GM12878 (cell line): Measurements from ENCODE around the gene ARL16. TPM values are rescaled to one million over a fixed set of nuclear protein-coding genes. Genes with fewer than 3 reads are reported as not detected.

Experiments used
- ATAC-seq: fragments of 200-7000 bp; cut with Tn5 transposase; 3 replicates; pipeline ENCODE4 v1.9.1; 2020; ENCODE audit warnings: mild to moderate bottlenecking, moderate library complexity
- BruUV-seq: library from RNA; stranded (reverse); fragments of 400-500 nt; replicated peaks from 2 replicates; lab custom pipeline; 2021; lab: Mats Ljungman, UMichigan
- CTCF ChIA-PET: fragments of 300-600 bp; sonication (Branson Sonifier 250); formaldehyde crosslinking; extraction: SDS; loops from one replicate; lab custom pipeline; 2021; ENCODE audit warnings: inconsistent platforms; lab: Yijun Ruan, JAX
- POLR2A ChIA-PET: fragments of 350-600 bp; formaldehyde crosslinking; extraction: SDS; loops from one replicate; lab custom pipeline; 2021; ENCODE audit warnings: inconsistent platforms; lab: Charles Lee
- RAD21 ChIA-PET: fragments of 300-600 bp; sonication (Branson Sonifier 250); formaldehyde crosslinking; loops from one replicate; lab custom pipeline; 2023; ENCODE audit warnings: antibody characterized with exemption; ENCODE audit not compliant: unreplicated experiment; lab: Charles Lee
- SMC1A ChIA-PET: fragments of 300-600 bp; sonication (Branson Sonifier 250); formaldehyde crosslinking; loops from one replicate; lab custom pipeline; 2023; ENCODE audit not compliant: unreplicated experiment, uncharacterized antibody; lab: Charles Lee
- DNase-seq: peaks from one replicate; pipeline ENCODE4 v3.0.0-alpha.2; 2011; ENCODE audit warnings: low read depth, low spot score
- FAIRE-seq: peaks from 3 replicates; lab custom pipeline; 2011; peaks lifted over from hg19 to GRCh38; lab: Jason Lieb, UNC
- H2AFZ ChIP-seq: 2 replicates; pipeline ENCODE4 v1.6.0; 2011; ENCODE audit warnings: low read depth, low read length, control low read depth; ENCODE audit not compliant: control insufficient read depth
- H3K27ac ChIP-seq: 2 replicates; pipeline ENCODE4 v1.5.1; 2011; ENCODE audit warnings: control low read depth; ENCODE audit not compliant: control insufficient read depth, insufficient read depth
- H3K27me3 ChIP-seq, 2 experiments: replicated peaks in 1 of 2; 2 replicates each; pipeline versions ENCODE4 v1.6.0 to v1.6.1; 2011; ENCODE audit warnings: low read length in 1 of 2; ENCODE audit not compliant: control insufficient read depth in 2 of 2, insufficient read depth in 2 of 2
- H3K36me3 ChIP-seq, 2 experiments: 2 replicates each; pipeline ENCODE4 v1.5.1; 2011; ENCODE audit warnings: low read length in 1 of 2; ENCODE audit not compliant: control insufficient read depth in 2 of 2, insufficient read depth in 2 of 2
- H3K4me1 ChIP-seq: 2 replicates; pipeline ENCODE4 v1.6.1; 2011; ENCODE audit warnings: mild to moderate bottlenecking, low read length, moderate library complexity, mixed read lengths; ENCODE audit not compliant: control insufficient read depth, insufficient read depth
- H3K4me2 ChIP-seq: 2 replicates; pipeline ENCODE4 v1.6.0; 2011; ENCODE audit warnings: control low read depth; ENCODE audit not compliant: control insufficient read depth, insufficient read depth
- H3K4me3 ChIP-seq: fragments of 200-600 bp; sonication (generic); 2 replicates; pipeline ENCODE4 v1.5.1; 2016
- H3K79me2 ChIP-seq: 2 replicates; pipeline ENCODE4 v1.6.0; 2011; ENCODE audit warnings: low read length; ENCODE audit not compliant: control insufficient read depth, insufficient read depth
- H3K9ac ChIP-seq: 2 replicates; pipeline ENCODE4 v1.8.0; 2011; ENCODE audit warnings: low read length, control low read depth, mixed read lengths; ENCODE audit not compliant: control insufficient read depth, insufficient read depth
- H3K9me3 ChIP-seq: replicated peaks from 3 replicates; pipeline ENCODE4 v1.5.1; 2011; ENCODE audit warnings: mild to moderate bottlenecking, low read length; ENCODE audit not compliant: control insufficient read depth, insufficient read depth
- H4K20me1 ChIP-seq: 2 replicates; pipeline ENCODE4 v1.6.0; 2011; ENCODE audit not compliant: control insufficient read depth, insufficient read depth
- BMI1 ChIP-seq: fragments of 450-650 bp; IDR thresholded peaks from 2 replicates; pipeline ENCODE4 v1.6.1; 2016; ENCODE audit warnings: mild to moderate bottlenecking, moderate library complexity, borderline replicate concordance
- CEBPZ ChIP-seq: fragments of 150-350 bp; IDR thresholded peaks from 2 replicates; pipeline ENCODE4 v1.6.1; 2016; ENCODE audit warnings: low read depth, low read length
- ESRRA ChIP-seq: IDR thresholded peaks from 2 replicates; pipeline ENCODE4 v1.6.1; 2012; ENCODE audit warnings: mild to moderate bottlenecking, low read length, improper control_type of control experiment
- FOS ChIP-seq: IDR thresholded peaks from 3 replicates; pipeline ENCODE4 v1.6.1; 2011; ENCODE audit warnings: borderline replicate concordance; ENCODE audit not compliant: insufficient read length; ENCODE audit errors: extremely low read depth
- FOXK2 ChIP-seq: fragments of 450-650 bp; IDR thresholded peaks from 2 replicates; pipeline ENCODE4 v1.6.1; 2017; ENCODE audit warnings: mild to moderate bottlenecking, moderate library complexity
- KDM1A ChIP-seq: fragments of 200-600 bp; sonication (generic); IDR thresholded peaks from 2 replicates; pipeline ENCODE4 v1.6.1; 2016; ENCODE audit warnings: borderline replicate concordance
- SIX5 ChIP-seq: IDR thresholded peaks from 2 replicates; pipeline ENCODE4 v1.6.1; 2011; ENCODE audit warnings: mild to moderate bottlenecking, low read depth, low read length, moderate library complexity; ENCODE audit not compliant: severe bottlenecking
- SKIL ChIP-seq: fragments of 450-650 bp; IDR thresholded peaks from 2 replicates; pipeline ENCODE4 v1.6.1; 2017; ENCODE audit warnings: mild to moderate bottlenecking, low read depth, inconsistent platforms; ENCODE audit not compliant: poor library complexity, severe bottlenecking
- STAT1 ChIP-seq: fragments of 450-650 bp; conservative IDR thresholded peaks from 2 replicates; pipeline ENCODE4 v1.6.1; 2014; ENCODE audit warnings: antibody characterized with exemption, mild to moderate bottlenecking
- TCF3 ChIP-seq: IDR thresholded peaks from 2 replicates; pipeline ENCODE4 v1.6.1; 2012; ENCODE audit warnings: low read depth, mild to moderate bottlenecking, low read length, borderline replicate concordance; ENCODE audit not compliant: insufficient read depth
- ZNF217 ChIP-seq: fragments of 450-650 bp; IDR thresholded peaks from 2 replicates; pipeline ENCODE4 v1.6.1; 2017; ENCODE audit warnings: antibody characterized with exemption, mild to moderate bottlenecking
- WGBS: methylation state at CpG from one replicate; pipeline ENCODE4 v1.1.6; 2016; ENCODE audit warnings: low lambda C conversion rate; ENCODE audit not compliant: insufficient replicate concordance, insufficient coverage; ENCODE audit errors: missing lambda C conversion rate; 5-methylcytosine and 5-hydroxymethylcytosine counted together
- in situ Hi-C: fragments of 300-500 bp; cut with MboI; formaldehyde crosslinking; loops from 9 replicates; pipeline ENCODE4 v1.14.3; 2018; ENCODE audit warnings: mixed read lengths
- intact Hi-C: fragments of 100-400 bp; cut with micrococcal nuclease; formaldehyde crosslinking; loops from one replicate; pipeline ENCODE4 v1.14.2; 2022; ENCODE audit not compliant: unreplicated experiment
- polyA plus RNA-seq, 11 experiments: library from polyadenylated mRNA; depleted of rRNA in 4 of 11; unstranded in 6 of 11; stranded (reverse) in 5 of 11; fragments of >200 nt; fragmentation: Nextera tagmentation in 4 of 11; fragmentation: Illumina TruSeq in 1 of 11; extraction: Ambion mirVana in 4 of 11; extraction: Trizol in 1 of 11; gene quantifications; 1 replicate in 1 of 11; 2 replicates in 10 of 11; pipeline versions ENCODE4 v1.2.1 to v1.2.3, GENCODE V29; 2011 to 2016; ENCODE audit warnings: inconsistent platforms in 2 of 11, missing spikeins in 2 of 11, low read depth in 1 of 11
- total RNA-seq, 4 experiments: library from RNA; depleted of rRNA in 3 of 4; stranded (reverse); fragments of >200 nt in 3 of 4; fragmentation: Illumina TruSeq in 1 of 4; extraction: Trizol in 1 of 4; gene quantifications; 2 replicates each; pipeline versions ENCODE4 v1.2.1 to v1.2.3, GENCODE V29; 2013 to 2021
- TF ChIP-seq, protein P1 (sequence below): IDR thresholded peaks from 2 replicates; pipeline ENCODE4 v1.6.1; 2011; ENCODE audit warnings: low read depth, mild to moderate bottlenecking, low read length, moderate library complexity, borderline replicate concordance; ENCODE audit errors: extremely low read depth

ARL16 gene
- total and polyA plus RNA-seq, 10 of the 15 experiments (the other 5 are each of a cell fraction or from before 2014, with no cell fraction given), result 4.7 to 47.6 (median 30.9) TPM

DNA sequence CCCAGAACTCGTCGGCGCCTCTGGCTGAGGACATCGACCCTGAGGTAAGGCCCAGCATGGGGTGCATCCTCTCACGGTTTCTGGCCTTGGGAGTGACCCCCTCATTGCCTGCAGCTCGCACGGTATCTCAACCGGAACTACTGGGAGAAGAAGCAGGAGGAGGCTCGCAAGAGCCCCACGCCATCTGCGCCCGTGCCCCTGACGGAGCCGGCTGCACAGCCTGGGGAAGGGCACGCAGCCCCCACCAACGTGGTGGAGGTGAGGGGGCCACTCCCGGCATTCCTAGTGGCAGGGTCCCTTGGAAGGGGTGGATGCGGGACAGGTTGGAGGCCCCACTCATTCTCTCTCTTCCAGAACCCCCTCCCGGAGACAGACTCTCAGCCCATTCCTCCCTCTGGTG lies 11.2 kb upstream of the ARL16 start:
- Histone ChIP-seq H3K9ac (no peak overlapping the region), H3K4me2 (no peak overlapping the region), H3K4me3 (no peak overlapping the region), H3K9me3 (no peaks in the 10 kb centered on the region), H3K79me2 (no peaks in the 10 kb centered on the region), H3K4me1 (no peaks in the 10 kb centered on the region), H3K27ac (no peak overlapping the region), H4K20me1 (no peaks in the 10 kb centered on the region; the same call in 1 of the 2 replicates), H3K27me3 (no peaks in the 10 kb centered on the region), H2AFZ (no peak overlapping the region), H3K36me3 (peaks cover 19 to 53% of the 10 kb centered on the region in 2 experiments; a peak in 3 of 4 replicates)
- ATAC-seq (no peak), FAIRE-seq (no peak), DNase-seq (no peak)
- CTCF ChIA-PET, result no interaction called here
- intact Hi-C loops, result no loop called here
- no peak for TF ChIP-seq FOS
- TF ChIP-seq FOXK2, result no peak
- no peak for TF ChIP-seq STAT1
- TF ChIP-seq CEBPZ, result no peak
- TF ChIP-seq SIX5, result no peak
- TF ChIP-seq KDM1A, result no peak
- no peak for TF ChIP-seq ESRRA
- TF ChIP-seq SKIL, result no peak
- TF ChIP-seq BMI1, result no peak
- TF ChIP-seq, protein P1, sequence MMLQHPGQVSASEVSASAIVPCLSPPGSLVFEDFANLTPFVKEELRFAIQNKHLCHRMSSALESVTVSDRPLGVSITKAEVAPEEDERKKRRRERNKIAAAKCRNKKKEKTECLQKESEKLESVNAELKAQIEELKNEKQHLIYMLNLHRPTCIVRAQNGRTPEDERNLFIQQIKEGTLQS, result no peak
- no peak for TF ChIP-seq TCF3
- TF ChIP-seq ZNF217, result no peak
- 87% methylated on average over 19 of the region's 19 CpGs for WGBS
- in situ Hi-C loops, result no loop called here
- POLR2A ChIA-PET, result no interaction called here
- SMC1A ChIA-PET, result no interaction called here
- RAD21 ChIA-PET, result no interaction called here
- BruUV-seq, result no TSS peak
